ENCODE measurements around the gene MTERF2. TPM values are rescaled to one million over a fixed set of nuclear protein-coding genes. Genes with fewer than 3 reads are reported as not detected.

Gene MTERF2
- total and polyA plus RNA-seq, 2 of the 13 experiments (the other 11 are each of a cell fraction or from before 2014, with no cell fraction given), result 8.0 to 11.6 TPM

- TF ChIP-seq CAMTA2 (CRISPR knock-in tag; IDR thresholded peaks at IDR 0.05; ENCODE audit: borderline replicate concordance), result no peak
- no peak for TF ChIP-seq SMC3 (IDR thresholded peaks at IDR 0.05; ENCODE audit: low read length)
- no peak for TF ChIP-seq TCF7 (IDR thresholded peaks at IDR 0.05; ENCODE audit: low read depth)
- peak; percentile 86; the same call in 1 of the 2 replicates for TF ChIP-seq SALL1 (CRISPR knock-in tag; IDR thresholded peaks at IDR 0.05)
- TF ChIP-seq ZNF841 (CRISPR knock-in tag; IDR thresholded peaks at IDR 0.05; ENCODE audit: borderline replicate concordance), result no peak
- TF ChIP-seq KLF16 (CRISPR knock-in tag; IDR thresholded peaks at IDR 0.05), result peak in 1 of 2 experiments; percentile 54; a peak in 1 of 4 replicates
- TF ChIP-seq AKNA (CRISPR knock-in tag; IDR thresholded peaks at IDR 0.05; ENCODE audit: borderline replicate concordance), result 0 out of 2 replicates have a peak, but pooled peaks have one; percentile 38
- 0 out of 2 replicates have a peak, but pooled peaks have one; percentile 20 for TF ChIP-seq IRF2 (CRISPR knock-in tag; IDR thresholded peaks at IDR 0.05)
- TF ChIP-seq, protein P1, sequence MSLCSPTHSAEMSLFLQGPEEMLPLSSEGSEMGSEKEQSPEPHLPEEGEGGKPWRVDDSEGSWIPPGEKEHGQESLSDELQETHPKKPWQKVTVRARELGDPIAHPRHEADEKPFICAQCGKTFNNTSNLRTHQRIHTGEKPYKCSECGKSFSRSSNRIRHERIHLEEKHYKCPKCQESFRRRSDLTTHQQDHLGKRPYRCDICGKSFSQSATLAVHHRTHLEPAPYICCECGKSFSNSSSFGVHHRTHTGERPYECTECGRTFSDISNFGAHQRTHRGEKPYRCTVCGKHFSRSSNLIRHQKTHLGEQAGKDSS (CRISPR knock-in tag; IDR thresholded peaks at IDR 0.05; ENCODE audit: borderline replicate concordance, low read depth), result peak; percentile 18; the same call in 1 of the 2 replicates
- no peak; the same call in 1 of the 2 replicates for TF ChIP-seq RARA (CRISPR knock-in tag; IDR thresholded peaks at IDR 0.05)
- TF ChIP-seq NR2F6 (IDR thresholded peaks at IDR 0.05), result no peak
- TF ChIP-seq NR2F6 (CRISPR knock-in tag; IDR thresholded peaks at IDR 0.05), result no peak
- no peak; the same call in 1 of the 2 replicates for TF ChIP-seq ZNF331 (CRISPR knock-in tag; IDR thresholded peaks at IDR 0.05)
- peak; percentile 88 for TF ChIP-seq KMT2B (CRISPR knock-in tag; IDR thresholded peaks at IDR 0.05)
- TF ChIP-seq FOSL1 (CRISPR knock-in tag; IDR thresholded peaks at IDR 0.05; ENCODE audit: borderline replicate concordance), result peak; percentile 15; the same call in 1 of the 2 replicates
- no peak for TF ChIP-seq ZNF136 (CRISPR knock-in tag; IDR thresholded peaks at IDR 0.05; ENCODE audit: low read depth)
- no peak for TF ChIP-seq TBP (CRISPR knock-in tag; IDR thresholded peaks at IDR 0.05)
- peak; percentile 33; the same call in 1 of the 2 replicates for TF ChIP-seq ZNF746 (CRISPR knock-in tag; IDR thresholded peaks at IDR 0.05)
- peak; percentile 77 for TF ChIP-seq GABPB1 (CRISPR knock-in tag; IDR thresholded peaks at IDR 0.05)
- TF ChIP-seq ZBTB2 (CRISPR knock-in tag; IDR thresholded peaks at IDR 0.05; ENCODE audit: low read depth), result no peak
- TF ChIP-seq ZNF350 (CRISPR knock-in tag; IDR thresholded peaks at IDR 0.05; ENCODE audit: borderline replicate concordance, low read depth), result 0 out of 2 replicates have a peak, but pooled peaks have one; percentile 44
- no peak for TF ChIP-seq ZNF251 (CRISPR knock-in tag; IDR thresholded peaks at IDR 0.05)
- no peak for TF ChIP-seq DPF2 (CRISPR knock-in tag; IDR thresholded peaks at IDR 0.05; ENCODE audit: borderline replicate concordance, low read depth)
Observed at GRCh38 chr12:106986625-106987389, at the start of gene MTERF2 (continued).
